HepG2 (cell line): ENCODE data around the gene CYP4F12. TPM values are rescaled to one million over a fixed set of nuclear protein-coding genes. Genes with fewer than 3 reads are reported as not detected.

Experiments used
- CREB1 ChIP-seq, 2 experiments: fragments of 450-650 bp in 1 of 2; IDR thresholded peaks; 2 replicates each; pipeline ENCODE4 v1.6.1; 2016 to 2017; ENCODE audit warnings: control low read depth in 1 of 2, mild to moderate bottlenecking in 1 of 2, missing compliant biosample characterization in 1 of 2, missing genetic modification characterization in 1 of 2
- HDAC1 ChIP-seq: sonication (generic); formaldehyde crosslinking; IDR thresholded peaks from 2 replicates; pipeline ENCODE4 v1.5.1; 2020; ENCODE audit warnings: mild to moderate bottlenecking, missing genetic modification reagents
- HMG20A ChIP-seq: IDR thresholded peaks from 2 replicates; pipeline ENCODE4 v1.6.1; 2016; ENCODE audit warnings: borderline replicate concordance
- LCORL ChIP-seq, 2 experiments: fragments of 450-650 bp in 1 of 2; sonication (generic) in 1 of 2; formaldehyde crosslinking in 1 of 2; IDR thresholded peaks; 2 replicates each; pipeline versions ENCODE4 v1.5.0 to v1.6.1; 2017 to 2020; ENCODE audit warnings: antibody characterized with exemption in 1 of 2, missing genetic modification reagents in 1 of 2
- MAFG ChIP-seq: sonication (generic); formaldehyde crosslinking; IDR thresholded peaks from 2 replicates; pipeline ENCODE4 v1.5.1; 2020; ENCODE audit warnings: mild to moderate bottlenecking, missing genetic modification reagents
- NFYC ChIP-seq: IDR thresholded peaks from 2 replicates; pipeline ENCODE4 v1.6.1; 2016; ENCODE audit warnings: missing genetic modification reagents, missing compliant biosample characterization
- SMC3 ChIP-seq: IDR thresholded peaks from 2 replicates; pipeline ENCODE4 v1.6.1; 2011; ENCODE audit warnings: low read length, improper control_type of control experiment
- SP5 ChIP-seq: IDR thresholded peaks from 2 replicates; pipeline ENCODE4 v1.6.1; 2016; ENCODE audit warnings: low read depth, borderline replicate concordance
- SPEN ChIP-seq: sonication (generic); formaldehyde crosslinking; IDR thresholded peaks from 2 replicates; pipeline ENCODE4 v1.5.1; 2020; ENCODE audit warnings: low read depth, mild to moderate bottlenecking, missing genetic modification reagents
- ZBTB7A ChIP-seq: sonication (generic); formaldehyde crosslinking; IDR thresholded peaks from 2 replicates; pipeline ENCODE4 v1.8.0; 2022; ENCODE audit warnings: mild to moderate bottlenecking, missing genetic modification reagents
- ZBTB8A ChIP-seq: sonication (generic); formaldehyde crosslinking; IDR thresholded peaks from 2 replicates; pipeline ENCODE4 v1.4.0; 2020; ENCODE audit warnings: mild to moderate bottlenecking, low read depth, missing genetic modification reagents, borderline replicate concordance
- ZKSCAN1 ChIP-seq: fragments of 150-350 bp; IDR thresholded peaks from 2 replicates; pipeline ENCODE4 v1.6.1; 2014; ENCODE audit warnings: low read length
- ZZZ3 ChIP-seq: sonication (generic); formaldehyde crosslinking; IDR thresholded peaks from 2 replicates; pipeline ENCODE4 v1.4.0; 2020; ENCODE audit warnings: missing genetic modification reagents, mild to moderate bottlenecking, borderline replicate concordance
- polyA plus RNA-seq, 8 experiments: library from polyadenylated mRNA; depleted of rRNA in 3 of 8; stranded (reverse) in 7 of 8; unstranded in 1 of 8; fragments of >200 nt; fragmentation: Illumina TruSeq in 4 of 8; extraction: Trizol in 4 of 8; gene quantifications; 2 replicates each; pipeline versions ENCODE4 v1.2.1 to v1.2.3, GENCODE V29; 2011 to 2016; ENCODE audit warnings: low read depth in 4 of 8, missing spikeins in 1 of 8, mixed read lengths in 1 of 8; ENCODE audit not compliant: insufficient read depth in 1 of 8
- total RNA-seq, 5 experiments: library from RNA; depleted of rRNA; stranded (reverse); fragments of >200 nt; fragmentation: Illumina TruSeq; extraction: Trizol; gene quantifications; 2 replicates each; pipeline ENCODE4 v1.2.3, GENCODE V29; 2016; ENCODE audit warnings: low read depth in 1 of 5
- TF ChIP-seq, protein P1 (sequence below), 2 experiments: sonication (generic) in 1 of 2; formaldehyde crosslinking in 1 of 2; IDR thresholded peaks; 2 replicates each; pipeline versions ENCODE4 v1.5.1 to v1.6.1; 2011 to 2020; ENCODE audit warnings: borderline replicate concordance in 1 of 2, low read depth in 1 of 2, low read length in 1 of 2, mild to moderate bottlenecking in 1 of 2, missing genetic modification reagents in 1 of 2, moderate library complexity in 1 of 2
- TF ChIP-seq, protein P2 (sequence below): sonication (generic); formaldehyde crosslinking; IDR thresholded peaks from 2 replicates; pipeline ENCODE4 v1.8.1; 2022; ENCODE audit warnings: low read depth, mild to moderate bottlenecking, missing genetic modification reagents
- TF ChIP-seq, protein P3 (sequence below): sonication (generic); formaldehyde crosslinking; conservative IDR thresholded peaks from 2 replicates; pipeline ENCODE4 v1.5.0; 2020; ENCODE audit warnings: missing genetic modification reagents
- TF ChIP-seq, protein P4 (sequence below): IDR thresholded peaks from 2 replicates; pipeline ENCODE4 v1.4.0; 2020; ENCODE audit warnings: mild to moderate bottlenecking, missing genetic modification reagents

Gene CYP4F12
- total and polyA plus RNA-seq, 2 of the 13 experiments (the other 11 are each of a cell fraction or from before 2014, with no cell fraction given) = 29.9 to 30.8 TPM

DNA sequence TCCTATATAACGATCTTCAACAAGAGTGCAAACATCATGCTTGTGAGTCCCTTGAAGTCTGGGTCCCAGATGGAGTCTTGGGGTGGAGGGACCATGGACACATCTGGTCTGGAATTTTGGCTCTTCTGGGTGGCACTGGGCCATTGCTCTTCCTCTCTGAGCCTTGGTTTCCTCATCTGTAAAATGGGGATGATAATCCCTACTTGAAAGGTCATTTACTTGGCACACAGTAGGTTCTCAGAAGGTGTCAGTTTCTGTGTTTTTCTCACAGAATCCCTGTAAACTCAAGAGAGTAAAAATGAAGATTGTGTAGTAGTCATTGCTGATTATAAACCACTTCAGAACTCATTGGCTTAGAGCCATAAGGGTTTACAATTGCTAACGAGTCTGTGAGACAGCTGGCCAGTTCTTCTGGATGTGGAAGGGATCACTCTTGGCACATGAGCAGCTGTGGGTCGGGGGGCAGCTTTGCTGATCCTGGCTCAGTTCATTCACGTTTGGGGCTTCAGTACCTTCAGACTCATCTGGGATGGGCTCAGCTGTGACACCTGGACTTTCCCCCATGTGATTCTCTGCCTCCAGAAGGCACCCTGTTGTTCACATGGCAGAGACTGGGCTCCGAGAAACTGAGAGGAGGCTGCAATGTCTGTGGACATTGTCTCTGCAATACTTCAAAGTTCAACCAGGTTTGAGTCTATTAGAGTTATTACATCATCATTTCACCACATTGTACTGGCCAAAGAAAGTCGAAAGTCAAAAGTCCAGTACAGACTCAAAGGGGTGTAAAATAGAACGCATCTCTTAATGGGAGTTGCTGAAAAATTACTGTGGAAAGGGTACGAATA lies 7.8 kb downstream of the CYP4F12 start (continued):
- TF ChIP-seq SP5 = no peak
- TF ChIP-seq ZBTB8A = 0 out of 2 replicates have a peak, but pooled peaks have one; percentile 44
- no peak for TF ChIP-seq LCORL (IDR thresholded peaks at IDR 0.05)
- TF ChIP-seq LCORL (CRISPR knock-in tag; IDR thresholded peaks at IDR 0.05) = peak; percentile 79
- TF ChIP-seq NFYC (CRISPR knock-in tag) = no peak
- peak; percentile 49 for TF ChIP-seq HDAC1 (CRISPR knock-in tag)
- TF ChIP-seq, protein P1, sequence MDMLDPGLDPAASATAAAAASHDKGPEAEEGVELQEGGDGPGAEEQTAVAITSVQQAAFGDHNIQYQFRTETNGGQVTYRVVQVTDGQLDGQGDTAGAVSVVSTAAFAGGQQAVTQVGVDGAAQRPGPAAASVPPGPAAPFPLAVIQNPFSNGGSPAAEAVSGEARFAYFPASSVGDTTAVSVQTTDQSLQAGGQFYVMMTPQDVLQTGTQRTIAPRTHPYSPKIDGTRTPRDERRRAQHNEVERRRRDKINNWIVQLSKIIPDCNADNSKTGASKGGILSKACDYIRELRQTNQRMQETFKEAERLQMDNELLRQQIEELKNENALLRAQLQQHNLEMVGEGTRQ (IDR thresholded peaks at IDR 0.05; ENCODE audit: low read depth, low read length) = no peak
- TF ChIP-seq, protein P1 (CRISPR knock-in tag; IDR thresholded peaks at IDR 0.05; ENCODE audit: borderline replicate concordance) = peak; percentile 17; the same call in 1 of the 2 replicates
- TF ChIP-seq SMC3 = peak; percentile 49
- TF ChIP-seq HMG20A (CRISPR knock-in tag) = peak; percentile 66
- no peak for TF ChIP-seq ZZZ3 (CRISPR knock-in tag)
- 0 out of 2 replicates have a peak, but pooled peaks have one; percentile 60 for TF ChIP-seq ZKSCAN1
- TF ChIP-seq, protein P2, sequence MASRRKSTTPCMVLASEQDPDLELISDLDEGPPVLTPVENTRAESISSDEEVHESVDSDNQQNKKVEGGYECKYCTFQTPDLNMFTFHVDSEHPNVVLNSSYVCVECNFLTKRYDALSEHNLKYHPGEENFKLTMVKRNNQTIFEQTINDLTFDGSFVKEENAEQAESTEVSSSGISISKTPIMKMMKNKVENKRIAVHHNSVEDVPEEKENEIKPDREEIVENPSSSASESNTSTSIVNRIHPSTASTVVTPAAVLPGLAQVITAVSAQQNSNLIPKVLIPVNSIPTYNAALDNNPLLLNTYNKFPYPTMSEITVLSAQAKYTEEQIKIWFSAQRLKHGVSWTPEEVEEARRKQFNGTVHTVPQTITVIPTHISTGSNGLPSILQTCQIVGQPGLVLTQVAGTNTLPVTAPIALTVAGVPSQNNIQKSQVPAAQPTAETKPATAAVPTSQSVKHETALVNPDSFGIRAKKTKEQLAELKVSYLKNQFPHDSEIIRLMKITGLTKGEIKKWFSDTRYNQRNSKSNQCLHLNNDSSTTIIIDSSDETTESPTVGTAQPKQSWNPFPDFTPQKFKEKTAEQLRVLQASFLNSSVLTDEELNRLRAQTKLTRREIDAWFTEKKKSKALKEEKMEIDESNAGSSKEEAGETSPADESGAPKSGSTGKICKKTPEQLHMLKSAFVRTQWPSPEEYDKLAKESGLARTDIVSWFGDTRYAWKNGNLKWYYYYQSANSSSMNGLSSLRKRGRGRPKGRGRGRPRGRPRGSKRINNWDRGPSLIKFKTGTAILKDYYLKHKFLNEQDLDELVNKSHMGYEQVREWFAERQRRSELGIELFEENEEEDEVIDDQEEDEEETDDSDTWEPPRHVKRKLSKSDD = peak; percentile 25; the same call in 1 of the 2 replicates
- TF ChIP-seq MAFG (CRISPR knock-in tag) = no peak
- no peak for TF ChIP-seq ZBTB7A (CRISPR knock-in tag)
- TF ChIP-seq, protein P3, sequence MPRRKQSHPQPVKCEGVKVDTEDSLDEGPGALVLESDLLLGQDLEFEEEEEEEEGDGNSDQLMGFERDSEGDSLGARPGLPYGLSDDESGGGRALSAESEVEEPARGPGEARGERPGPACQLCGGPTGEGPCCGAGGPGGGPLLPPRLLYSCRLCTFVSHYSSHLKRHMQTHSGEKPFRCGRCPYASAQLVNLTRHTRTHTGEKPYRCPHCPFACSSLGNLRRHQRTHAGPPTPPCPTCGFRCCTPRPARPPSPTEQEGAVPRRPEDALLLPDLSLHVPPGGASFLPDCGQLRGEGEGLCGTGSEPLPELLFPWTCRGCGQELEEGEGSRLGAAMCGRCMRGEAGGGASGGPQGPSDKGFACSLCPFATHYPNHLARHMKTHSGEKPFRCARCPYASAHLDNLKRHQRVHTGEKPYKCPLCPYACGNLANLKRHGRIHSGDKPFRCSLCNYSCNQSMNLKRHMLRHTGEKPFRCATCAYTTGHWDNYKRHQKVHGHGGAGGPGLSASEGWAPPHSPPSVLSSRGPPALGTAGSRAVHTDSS (CRISPR knock-in tag) = no peak
- TF ChIP-seq CREB1 (IDR thresholded peaks at IDR 0.05) = 0 out of 2 replicates have a peak, but pooled peaks have one; percentile 31
- peak; percentile 57; the same call in 1 of the 2 replicates for TF ChIP-seq CREB1 (CRISPR knock-in tag; IDR thresholded peaks at IDR 0.05)
- TF ChIP-seq, protein P4, sequence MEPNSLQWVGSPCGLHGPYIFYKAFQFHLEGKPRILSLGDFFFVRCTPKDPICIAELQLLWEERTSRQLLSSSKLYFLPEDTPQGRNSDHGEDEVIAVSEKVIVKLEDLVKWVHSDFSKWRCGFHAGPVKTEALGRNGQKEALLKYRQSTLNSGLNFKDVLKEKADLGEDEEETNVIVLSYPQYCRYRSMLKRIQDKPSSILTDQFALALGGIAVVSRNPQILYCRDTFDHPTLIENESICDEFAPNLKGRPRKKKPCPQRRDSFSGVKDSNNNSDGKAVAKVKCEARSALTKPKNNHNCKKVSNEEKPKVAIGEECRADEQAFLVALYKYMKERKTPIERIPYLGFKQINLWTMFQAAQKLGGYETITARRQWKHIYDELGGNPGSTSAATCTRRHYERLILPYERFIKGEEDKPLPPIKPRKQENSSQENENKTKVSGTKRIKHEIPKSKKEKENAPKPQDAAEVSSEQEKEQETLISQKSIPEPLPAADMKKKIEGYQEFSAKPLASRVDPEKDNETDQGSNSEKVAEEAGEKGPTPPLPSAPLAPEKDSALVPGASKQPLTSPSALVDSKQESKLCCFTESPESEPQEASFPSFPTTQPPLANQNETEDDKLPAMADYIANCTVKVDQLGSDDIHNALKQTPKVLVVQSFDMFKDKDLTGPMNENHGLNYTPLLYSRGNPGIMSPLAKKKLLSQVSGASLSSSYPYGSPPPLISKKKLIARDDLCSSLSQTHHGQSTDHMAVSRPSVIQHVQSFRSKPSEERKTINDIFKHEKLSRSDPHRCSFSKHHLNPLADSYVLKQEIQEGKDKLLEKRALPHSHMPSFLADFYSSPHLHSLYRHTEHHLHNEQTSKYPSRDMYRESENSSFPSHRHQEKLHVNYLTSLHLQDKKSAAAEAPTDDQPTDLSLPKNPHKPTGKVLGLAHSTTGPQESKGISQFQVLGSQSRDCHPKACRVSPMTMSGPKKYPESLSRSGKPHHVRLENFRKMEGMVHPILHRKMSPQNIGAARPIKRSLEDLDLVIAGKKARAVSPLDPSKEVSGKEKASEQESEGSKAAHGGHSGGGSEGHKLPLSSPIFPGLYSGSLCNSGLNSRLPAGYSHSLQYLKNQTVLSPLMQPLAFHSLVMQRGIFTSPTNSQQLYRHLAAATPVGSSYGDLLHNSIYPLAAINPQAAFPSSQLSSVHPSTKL = peak; percentile 78
- no peak for TF ChIP-seq SPEN
